LNCaP clone FGC (cell line): ENCODE results near the gene PARN.

ENCODE experiments used
- DNase-seq: peaks from one replicate; pipeline ENCODE4 v3.0.0-alpha.2; 2011; ENCODE audit warnings: low read depth
- H3K4me3 ChIP-seq: 2 replicates; pipeline ENCODE4 v1.5.1; 2011; ENCODE audit warnings: mild to moderate bottlenecking, low read depth, low read length, control low read depth
- TF ChIP-seq, protein P1 (sequence below): IDR thresholded peaks from 2 replicates; pipeline ENCODE4 v1.5.1; 2012; ENCODE audit warnings: mild to moderate bottlenecking; ENCODE audit not compliant: control insufficient read depth, insufficient read depth; ENCODE audit errors: extremely low read depth

Gene PARN

DNA sequence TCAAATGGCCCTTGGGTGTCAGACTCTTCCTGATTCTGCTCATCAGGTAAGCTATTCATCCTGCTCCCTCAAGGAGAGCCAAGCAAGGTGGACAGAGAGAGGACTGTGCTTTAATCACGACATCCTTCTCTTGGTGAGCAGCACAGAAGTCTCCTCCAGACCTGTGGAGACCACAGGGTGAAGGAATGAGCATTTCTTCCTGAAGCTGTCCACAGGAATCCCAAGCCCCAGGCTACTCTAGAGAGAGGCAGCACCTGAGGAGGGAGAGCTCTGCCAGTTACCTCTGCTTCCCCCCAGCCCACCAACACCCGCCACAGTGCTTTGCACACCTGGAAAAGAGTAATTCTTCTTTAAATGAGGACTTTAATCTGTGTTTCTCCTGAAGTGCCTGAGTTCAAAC, 100.0 kb downstream of the PARN start:
- TF ChIP-seq, protein P1, sequence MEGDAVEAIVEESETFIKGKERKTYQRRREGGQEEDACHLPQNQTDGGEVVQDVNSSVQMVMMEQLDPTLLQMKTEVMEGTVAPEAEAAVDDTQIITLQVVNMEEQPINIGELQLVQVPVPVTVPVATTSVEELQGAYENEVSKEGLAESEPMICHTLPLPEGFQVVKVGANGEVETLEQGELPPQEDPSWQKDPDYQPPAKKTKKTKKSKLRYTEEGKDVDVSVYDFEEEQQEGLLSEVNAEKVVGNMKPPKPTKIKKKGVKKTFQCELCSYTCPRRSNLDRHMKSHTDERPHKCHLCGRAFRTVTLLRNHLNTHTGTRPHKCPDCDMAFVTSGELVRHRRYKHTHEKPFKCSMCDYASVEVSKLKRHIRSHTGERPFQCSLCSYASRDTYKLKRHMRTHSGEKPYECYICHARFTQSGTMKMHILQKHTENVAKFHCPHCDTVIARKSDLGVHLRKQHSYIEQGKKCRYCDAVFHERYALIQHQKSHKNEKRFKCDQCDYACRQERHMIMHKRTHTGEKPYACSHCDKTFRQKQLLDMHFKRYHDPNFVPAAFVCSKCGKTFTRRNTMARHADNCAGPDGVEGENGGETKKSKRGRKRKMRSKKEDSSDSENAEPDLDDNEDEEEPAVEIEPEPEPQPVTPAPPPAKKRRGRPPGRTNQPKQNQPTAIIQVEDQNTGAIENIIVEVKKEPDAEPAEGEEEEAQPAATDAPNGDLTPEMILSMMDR: no peak
- H3K4me3 ChIP-seq: no peak overlapping the region

DNA sequence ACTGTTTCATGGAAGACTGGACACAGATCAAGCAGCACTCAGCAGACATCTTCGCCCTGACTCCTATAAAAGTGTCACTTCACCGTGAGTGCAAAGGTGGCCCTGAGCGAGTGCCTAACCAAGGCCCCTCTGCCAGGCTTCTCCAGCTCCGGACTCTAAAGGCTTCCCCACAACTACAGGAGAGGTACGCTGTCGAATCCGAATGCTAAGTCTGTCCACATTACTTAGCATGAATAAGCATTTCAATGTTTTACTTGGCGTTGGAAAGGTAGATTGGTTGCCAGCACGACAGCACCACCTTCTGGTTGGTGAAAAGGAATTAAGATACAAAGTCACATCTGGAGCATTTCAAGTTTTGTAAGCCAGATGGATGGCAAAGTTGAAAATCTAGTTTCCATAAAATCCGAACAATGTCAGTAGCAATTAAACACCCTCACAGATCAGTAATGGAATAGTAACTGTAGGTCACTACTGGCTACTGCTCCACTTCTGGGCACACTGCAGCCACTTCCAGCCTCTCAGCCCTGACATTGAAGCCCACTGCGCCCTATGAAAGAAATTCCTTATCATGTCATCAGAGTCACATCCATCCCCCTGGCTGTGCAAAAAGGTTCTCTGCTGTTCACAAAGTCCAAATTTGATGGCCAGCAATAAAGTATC, 100.9 kb downstream of the PARN start:
- DNase-seq: peak; percentile 94
- TF ChIP-seq, protein P1: peak; percentile 80
- H3K4me3 ChIP-seq: no peak overlapping the region

More for the DNA sequence above, 100.0 kb downstream of the PARN start:
- no peak for DNase-seq

DNA sequence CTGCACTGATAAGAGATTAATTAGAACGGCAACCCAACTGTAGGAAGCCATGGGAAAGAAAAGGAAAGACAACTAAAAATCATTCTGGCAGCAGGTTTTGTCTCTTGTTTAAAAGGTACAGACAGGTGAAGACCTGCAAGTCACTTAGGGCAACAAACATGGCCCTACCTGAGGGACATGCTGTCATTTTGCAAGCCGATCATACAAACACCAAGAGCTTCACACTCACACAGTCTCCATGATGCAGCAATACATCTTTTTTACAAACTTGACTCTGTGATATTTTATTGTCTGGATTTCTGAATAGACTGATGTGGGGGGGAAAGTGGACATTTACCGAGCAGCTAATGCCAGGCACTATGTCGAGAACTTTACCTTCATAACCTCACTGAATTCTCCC, 101.8 kb downstream of the PARN start:
- TF ChIP-seq, protein P1: no peak
- DNase-seq: no peak
- no peak overlapping the region for H3K4me3 ChIP-seq

DNA sequence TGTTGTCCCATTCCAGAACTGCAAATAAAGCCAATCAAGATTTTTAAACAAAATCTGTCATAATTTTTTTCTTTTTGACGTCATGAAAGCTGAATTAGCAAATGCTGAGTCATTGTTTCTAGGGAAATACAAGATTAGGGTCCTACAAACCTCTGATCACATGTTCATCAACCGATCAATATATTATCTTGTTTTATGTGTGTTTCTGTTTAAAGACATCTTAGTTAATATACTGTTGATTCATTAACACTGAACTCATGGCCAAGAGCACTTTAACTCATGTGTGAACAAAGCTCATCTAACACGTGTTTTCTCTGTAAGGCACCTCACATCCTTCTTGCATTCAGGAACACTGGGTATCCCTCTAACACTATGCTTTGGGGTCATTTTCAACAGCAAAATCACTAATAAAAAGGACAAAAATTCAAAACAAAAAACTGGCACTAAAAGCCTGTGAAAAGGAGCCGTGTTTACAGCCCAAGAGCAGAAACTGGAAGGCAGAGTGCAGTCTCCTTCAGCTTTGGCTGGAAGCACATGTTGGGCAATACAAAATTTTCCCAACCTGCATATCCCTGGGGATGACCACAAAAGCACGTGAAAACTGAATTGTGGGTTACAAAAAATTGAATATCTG, 102.5 kb downstream of the PARN start:
- H3K4me3 ChIP-seq: no peak overlapping the region
- TF ChIP-seq, protein P1: no peak
- no peak for DNase-seq

DNA sequence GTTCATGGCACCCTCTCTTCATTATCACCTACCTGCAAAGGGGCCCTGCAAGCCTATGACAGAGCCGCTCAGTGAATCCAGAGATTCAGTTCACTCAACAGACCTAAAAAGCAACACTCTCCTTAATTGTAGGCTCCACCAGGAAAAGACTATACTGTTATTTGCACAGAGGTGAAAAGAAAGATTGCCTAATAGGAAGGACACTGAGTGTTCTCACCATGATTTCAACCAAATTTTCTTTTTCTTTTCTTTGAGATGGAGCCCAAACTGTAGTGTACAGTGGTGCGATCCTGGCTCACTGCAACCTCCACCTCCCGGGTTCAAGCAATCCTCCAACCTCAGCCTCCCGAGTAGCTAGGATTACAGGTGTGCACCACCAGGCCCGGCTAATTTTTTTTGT, 104.5 kb downstream of the PARN start:
- TF ChIP-seq, protein P1: no peak
- DNase-seq: no peak

DNA sequence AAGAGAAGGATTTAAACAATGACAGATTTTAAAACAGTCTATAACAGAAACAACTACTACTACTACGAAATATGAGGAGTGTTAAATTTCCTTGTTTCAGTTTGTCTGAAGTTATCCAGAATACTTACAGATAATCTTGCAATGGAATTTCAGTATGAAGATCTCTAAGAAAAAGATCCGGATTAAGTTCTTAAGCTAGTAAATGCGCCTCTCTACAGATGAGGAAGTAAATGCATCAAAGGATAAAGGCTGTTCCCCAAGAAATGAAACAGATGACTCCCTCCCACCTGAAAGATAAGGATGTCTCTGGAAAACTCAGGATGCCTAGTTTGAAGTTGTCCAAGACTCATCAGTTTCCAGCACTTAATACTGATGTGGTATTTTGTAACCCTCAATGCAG, 105.1 kb downstream of the PARN start:
- TF ChIP-seq, protein P1: no peak
- DNase-seq: no peak
- H3K4me3 ChIP-seq: no peak overlapping the region

More for the DNA sequence above, 104.5 kb downstream of the PARN start:
- no peak overlapping the region for H3K4me3 ChIP-seq
